DMS53 (cell line): Measurements from ENCODE around the gene DDA1.
"Not testable (repeated sequence)": the region's sequence is repeated elsewhere in the genome, so short reads cannot be mapped to it uniquely, and the experiment has no call there.

Experiments used
- DNase-seq: peaks from one replicate; lab custom pipeline; 2025; lab: John Stamatoyannopoulos, UW

DDA1 gene

DNA sequence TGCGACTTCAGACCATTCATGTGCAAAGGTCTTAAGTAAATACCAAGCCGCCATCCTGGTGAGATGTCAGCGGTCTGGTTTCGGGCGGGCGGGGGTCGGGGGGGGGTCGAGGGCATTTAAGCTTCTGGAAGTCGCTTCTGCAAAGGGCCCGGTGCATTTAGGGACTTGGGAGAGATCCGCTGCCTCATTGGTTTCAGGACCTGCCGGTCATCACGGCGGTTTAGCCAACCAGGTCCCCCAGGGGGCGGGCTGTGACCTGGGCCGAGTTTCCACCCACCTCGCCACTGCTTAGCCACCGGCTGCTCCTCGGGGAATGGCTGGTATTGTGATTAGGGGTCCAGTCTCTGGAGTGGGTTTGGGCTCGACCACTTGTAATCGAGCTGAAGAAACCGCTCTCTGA, 19.9 kb upstream of the DDA1 start:
- peak; percentile 71 for DNase-seq

DNA sequence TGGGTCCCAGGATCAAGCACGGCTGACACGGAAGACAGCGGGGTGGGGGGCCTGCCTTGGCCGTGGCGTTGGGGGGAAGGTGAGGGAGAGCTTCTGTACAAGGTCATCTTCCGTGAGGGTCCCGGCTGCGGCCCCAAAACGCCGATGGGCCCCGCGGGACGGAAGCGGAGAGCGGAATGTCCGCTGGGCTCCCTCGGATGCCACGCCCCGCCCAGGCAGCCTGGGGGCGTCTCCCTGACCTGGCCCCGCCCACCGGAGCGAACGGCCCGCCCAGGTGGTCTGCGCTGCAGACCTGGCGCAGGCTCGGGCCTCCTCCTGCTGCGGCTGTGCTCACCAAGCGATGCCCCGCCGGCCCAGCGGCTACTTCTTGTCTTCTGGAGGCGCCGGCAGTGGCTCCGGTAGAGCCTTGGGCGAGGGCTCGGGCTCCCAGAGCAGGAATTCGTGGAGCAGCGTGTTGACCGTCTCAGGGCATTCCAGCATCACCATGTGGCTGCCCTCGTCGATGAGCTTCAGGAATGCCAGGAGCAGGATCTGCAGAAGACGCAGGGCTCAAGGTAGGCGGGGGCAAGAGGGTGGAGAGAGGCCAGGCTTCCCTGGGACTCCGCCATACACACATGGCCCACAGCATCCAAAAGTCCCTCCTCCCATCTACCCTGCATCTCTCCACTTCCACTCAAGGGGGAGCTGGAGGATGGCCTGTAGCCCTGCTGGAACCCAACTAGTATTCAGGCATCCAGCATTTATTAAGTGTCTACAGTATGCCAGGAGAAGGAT, 16.9 kb upstream of the DDA1 start:
- DNase-seq: peak; percentile 92

DNA sequence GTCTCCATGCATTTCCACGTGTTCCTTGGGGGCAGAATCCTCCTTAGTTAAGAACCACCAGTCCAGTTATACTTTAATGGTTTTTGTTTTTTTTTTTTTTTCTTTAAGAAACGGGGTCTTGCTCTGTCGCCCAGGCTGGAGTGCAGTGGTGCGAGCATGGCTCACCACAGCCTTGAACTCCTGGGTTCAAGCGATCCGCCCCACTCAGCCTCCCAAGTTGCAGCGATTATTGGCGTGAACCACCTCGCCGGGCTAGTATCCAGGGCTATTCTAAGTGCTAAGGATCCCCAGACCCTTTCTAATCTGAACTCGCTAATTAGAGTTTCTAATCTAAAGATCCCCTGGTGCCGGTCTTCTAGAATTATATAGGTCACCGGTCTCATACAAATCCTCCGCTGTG, 15.8 kb upstream of the DDA1 start:
- DNase-seq: no peak

DNA sequence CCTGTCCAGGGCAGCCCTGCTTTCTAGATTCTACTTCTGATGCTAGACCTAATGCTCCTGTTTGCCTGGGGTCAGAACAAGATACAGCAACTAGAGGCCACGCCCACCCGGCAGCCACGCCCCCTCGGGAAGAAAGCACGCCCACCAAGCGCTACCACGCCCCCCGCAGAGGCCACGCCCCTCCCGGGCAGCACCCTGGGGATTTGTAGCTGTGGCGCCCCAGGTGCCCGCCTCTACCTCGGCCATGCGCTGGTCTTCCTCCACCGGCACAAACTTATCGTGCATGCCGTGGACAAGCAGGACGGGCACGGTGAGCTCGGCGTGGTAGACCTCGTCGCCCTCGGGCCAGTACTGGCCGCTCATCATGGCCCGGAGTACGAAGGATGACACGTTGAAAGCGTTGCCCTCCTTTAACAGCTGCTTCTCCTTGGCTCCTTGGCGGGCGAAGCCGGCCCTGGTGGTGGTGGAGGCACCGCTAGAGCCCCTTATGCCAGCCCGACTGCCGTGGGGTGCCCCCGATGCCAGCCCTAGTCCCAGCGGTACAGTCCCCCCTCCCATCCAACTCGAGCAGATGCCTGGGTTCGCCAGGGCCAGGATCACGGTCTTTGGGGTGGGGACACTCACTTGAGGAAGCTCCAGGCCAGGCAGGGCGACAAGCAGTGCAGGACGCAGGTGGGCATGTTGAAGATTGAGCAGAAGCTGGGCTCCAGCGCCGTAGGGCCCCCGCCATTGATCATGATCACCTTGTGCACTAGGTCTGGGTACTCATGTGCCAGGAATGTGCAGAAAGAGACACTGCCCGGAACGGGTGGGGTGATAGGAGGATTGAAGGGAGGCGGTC, 15.1 kb upstream of the DDA1 start:
- DNase-seq: peak; percentile 44

GRCh38 chr19:17295551-17295950, 13.8 kb upstream of the DDA1 start:
- not testable (repeated sequence) for DNase-seq

DNA sequence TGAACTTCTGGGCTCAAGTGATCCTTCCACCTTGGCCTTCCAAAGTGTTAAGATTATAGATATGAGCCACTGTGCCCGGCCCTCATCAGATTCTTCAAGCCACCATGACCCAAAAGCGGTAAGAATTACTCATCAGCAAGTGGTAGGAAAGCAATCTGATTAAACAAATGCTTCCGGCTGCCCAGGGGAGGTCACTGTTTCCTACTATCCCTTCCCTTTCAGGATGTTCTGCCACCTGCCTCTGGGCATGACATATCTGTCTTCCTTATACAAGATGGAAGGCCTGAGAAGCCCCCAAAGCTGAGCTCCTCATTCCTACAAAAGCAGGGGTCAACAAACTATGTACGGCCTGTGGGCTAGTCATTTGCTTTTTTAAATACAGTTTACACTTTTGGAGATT, 13.1 kb upstream of the DDA1 start:
- peak; percentile 88 for DNase-seq

- peak; percentile 23 for DNase-seq
Measured at GRCh38 chr19:17296976-17297375, 12.4 kb upstream of the DDA1 start.

DNA sequence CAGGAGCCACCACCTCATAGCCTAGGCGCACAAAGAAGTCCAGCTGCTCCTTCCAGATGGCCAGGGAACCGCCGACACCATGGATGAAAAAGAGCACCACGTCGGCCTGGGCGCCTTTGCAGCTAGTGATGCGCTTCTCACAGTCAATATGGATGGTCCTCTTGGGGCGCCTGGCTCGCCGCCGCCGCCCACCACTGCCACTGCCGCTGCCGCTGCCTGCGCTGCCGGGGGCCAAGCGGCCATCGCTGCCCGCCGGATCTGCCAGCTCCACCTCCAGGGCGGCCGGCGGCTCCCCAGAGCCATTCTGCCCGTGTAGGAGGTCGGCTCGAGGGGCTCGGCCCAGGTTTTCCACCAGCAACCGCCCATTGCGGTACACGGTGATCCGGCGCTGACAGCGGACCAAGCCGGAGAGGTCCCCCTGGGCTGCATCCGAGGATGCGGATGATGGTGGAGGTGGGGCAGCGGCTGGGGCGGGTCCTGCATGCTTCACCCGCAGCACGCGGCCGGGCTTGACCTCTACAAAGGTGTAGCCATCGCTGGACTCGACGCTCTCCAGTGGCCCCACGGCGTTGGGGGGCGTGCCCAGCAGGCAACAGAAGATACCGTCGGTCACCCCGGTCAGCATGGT, 8.3 kb upstream of the DDA1 start:
- no peak for DNase-seq

DNA sequence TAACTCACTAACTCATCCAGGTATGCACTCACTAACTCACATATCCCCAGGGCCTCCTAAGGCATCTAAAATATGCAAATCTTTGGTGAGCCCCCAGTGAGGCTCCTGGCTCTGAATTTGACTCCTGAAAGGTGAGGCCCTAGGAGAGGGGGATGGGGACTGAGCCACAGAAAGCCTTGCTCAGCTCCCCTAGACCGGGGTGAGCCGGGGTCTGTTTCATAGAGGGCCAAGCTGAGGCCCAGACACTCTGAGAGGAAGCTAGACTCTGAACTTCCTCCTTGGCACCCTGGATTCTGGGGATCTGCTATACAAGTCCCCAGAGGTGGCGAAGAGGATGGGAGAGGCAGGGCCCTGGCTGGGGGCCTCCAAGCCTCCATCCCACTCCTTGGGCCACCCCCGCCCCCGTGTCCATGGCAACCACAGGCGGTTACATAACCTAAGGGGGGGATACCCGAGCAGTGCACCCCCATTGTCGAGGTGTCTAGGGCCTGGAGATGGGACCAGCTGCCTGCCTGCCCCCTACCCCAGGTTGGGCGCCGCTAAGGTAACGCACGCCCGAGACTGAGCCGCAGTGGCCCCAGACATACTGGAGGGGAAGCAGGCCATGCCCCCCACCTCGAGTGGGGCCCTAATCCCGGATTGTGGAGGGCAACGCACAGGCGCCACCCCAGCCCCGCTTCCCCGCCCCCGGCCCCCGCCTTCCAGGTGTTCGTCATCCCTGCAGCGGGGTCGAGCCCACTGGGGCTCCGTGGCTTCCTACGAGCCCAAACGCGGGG, 6.8 kb upstream of the DDA1 start:
- DNase-seq: peak; percentile 43

- DNase-seq: peak; percentile 97
Measured at GRCh38 chr19:17303167-17303939, 6.0 kb upstream of the DDA1 start, which contains the start of gene ABHD8. Gene ABHD8, minus strand, starts transcription at chr19:17303425. Its CDS starts 1,809 bp downstream, at chr19:17301616.

DNA sequence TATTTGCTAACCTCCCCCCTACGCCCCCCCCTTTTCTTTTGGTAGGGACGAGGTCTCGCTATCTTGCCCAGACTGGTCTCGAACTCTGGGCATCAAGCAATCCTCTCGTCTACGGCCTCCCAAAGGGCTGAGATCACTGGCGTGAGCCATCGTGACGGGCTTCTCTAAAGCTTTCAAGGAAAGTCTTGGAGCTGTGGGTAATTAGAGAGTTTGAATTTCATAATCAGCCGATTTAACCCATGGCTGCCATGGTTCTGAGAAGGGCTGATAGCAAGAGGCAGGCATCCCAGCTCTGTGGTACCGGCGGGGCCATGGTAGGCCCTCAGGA, 5.5 kb upstream of the DDA1 start:
- no peak for DNase-seq

GRCh38 chr19:17304386-17305215, 4.8 kb upstream of the DDA1 start:
- no peak for DNase-seq

DNA sequence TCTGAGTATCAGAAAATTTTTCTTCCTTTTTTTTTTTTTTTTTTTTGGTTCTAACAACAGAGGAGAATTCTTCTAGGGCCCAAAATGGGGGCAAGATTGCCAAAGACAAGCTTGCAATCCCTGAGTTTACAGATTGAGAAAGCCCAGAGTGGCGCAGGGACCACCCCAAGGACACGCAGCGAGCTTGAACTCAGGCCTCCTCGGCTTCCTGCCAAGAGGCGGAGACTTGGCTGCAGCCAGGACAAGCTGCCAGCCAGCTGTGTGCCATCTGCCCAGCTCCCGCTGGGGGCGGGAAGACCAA, 4.2 kb upstream of the DDA1 start:
- DNase-seq: no peak

- peak; percentile 99 for DNase-seq
Measured at GRCh38 chr19:17305517-17306284, 3.7 kb upstream of the DDA1 start, which contains the start of gene MRPL34. Gene MRPL34, plus strand, starts transcription at chr19:17305872. Its CDS starts 21 bp downstream, at chr19:17305893.

DNA sequence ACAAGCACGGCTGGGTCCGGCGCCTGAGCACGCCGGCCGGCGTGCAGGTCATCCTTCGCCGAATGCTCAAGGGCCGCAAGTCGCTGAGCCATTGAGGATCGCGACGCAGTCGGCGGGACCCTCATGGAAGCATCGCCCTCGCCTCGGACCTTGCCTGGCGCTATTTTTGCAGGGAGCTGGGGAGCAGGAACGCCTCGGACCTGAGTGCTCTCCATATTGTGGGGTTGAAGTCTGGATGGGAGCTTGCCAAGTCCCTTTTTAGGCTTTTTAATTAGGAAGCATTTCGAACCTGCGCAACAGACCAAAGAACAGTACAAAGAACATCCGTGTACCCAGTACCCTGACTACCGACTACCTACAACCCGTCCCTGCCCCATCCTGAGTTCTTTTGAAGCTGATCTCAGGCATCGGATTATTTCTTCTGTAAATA, 3.1 kb upstream of the DDA1 start:
- DNase-seq: no peak

- no peak for DNase-seq
Measured at GRCh38 chr19:17307876-17308377, 1.4 kb upstream of the DDA1 start.

GRCh38 chr19:17309965-17310461, 650 bp downstream of the DDA1 start:
- peak; percentile 29 for DNase-seq

- no peak for DNase-seq
Measured at GRCh38 chr19:17311455-17312188, 2.3 kb downstream of the DDA1 start.
